Suprapubic skin (tissue), 4 donors: ENCODE results near the gene CLEC12A. TPM values are rescaled to one million over a fixed set of nuclear protein-coding genes. Genes with fewer than 3 reads are reported as not detected.

Source experiments
- DNase-seq, 2 donors: peaks; one replicate each; pipeline ENCODE4 v3.0.0-alpha.2; 2019; ENCODE audit warnings: low spot score in 2 of 2
- H3K27ac ChIP-seq: fragments of 200-600 bp; sonication (generic); one replicate; pipeline ENCODE4 v1.5.1; 2019
- H3K27me3 ChIP-seq: fragments of 200-600 bp; sonication (generic); one replicate; pipeline ENCODE4 v1.5.1; 2019
- H3K36me3 ChIP-seq: fragments of 200-600 bp; sonication (generic); one replicate; pipeline ENCODE4 v1.5.1; 2019
- H3K4me1 ChIP-seq: fragments of 200-600 bp; sonication (generic); one replicate; pipeline ENCODE4 v1.5.1; 2019
- H3K4me3 ChIP-seq: fragments of 200-600 bp; sonication (generic); one replicate; pipeline ENCODE4 v1.5.1; 2019; ENCODE audit warnings: mild to moderate bottlenecking
- H3K9me3 ChIP-seq: fragments of 200-600 bp; sonication (generic); one replicate; pipeline ENCODE4 v1.5.1; 2019
- CTCF ChIP-seq, 2 donors: fragments of 200-600 bp in 1 of 2; fragments of 450-650 bp in 1 of 2; sonication (generic) in 1 of 2; IDR thresholded peaks; one replicate each; pipeline ENCODE4 v1.5.1; 2016 to 2019; ENCODE audit warnings: antibody characterized with exemption in 2 of 2, mild to moderate bottlenecking in 1 of 2, moderate library complexity in 1 of 2
- POLR2A ChIP-seq, 2 donors: fragments of 450-650 bp; IDR thresholded peaks; one replicate each; pipeline ENCODE4 v1.6.1; 2017; ENCODE audit warnings: antibody characterized with exemption in 2 of 2, mild to moderate bottlenecking in 2 of 2, moderate library complexity in 2 of 2
- WGBS: methylation state at CpG from one replicate; pipeline ENCODE4 v1.1.5; 2018; 5-methylcytosine and 5-hydroxymethylcytosine counted together
- total RNA-seq, 4 donors: library from RNA; depleted of rRNA; stranded (reverse); fragments of >200 nt; gene quantifications; one replicate each; pipeline ENCODE4 v1.1.0, GENCODE V29; 2016

The CLEC12A gene
- total RNA-seq, 4 donors from 2014 or later: 0.30 TPM; not detected in 3

DNA sequence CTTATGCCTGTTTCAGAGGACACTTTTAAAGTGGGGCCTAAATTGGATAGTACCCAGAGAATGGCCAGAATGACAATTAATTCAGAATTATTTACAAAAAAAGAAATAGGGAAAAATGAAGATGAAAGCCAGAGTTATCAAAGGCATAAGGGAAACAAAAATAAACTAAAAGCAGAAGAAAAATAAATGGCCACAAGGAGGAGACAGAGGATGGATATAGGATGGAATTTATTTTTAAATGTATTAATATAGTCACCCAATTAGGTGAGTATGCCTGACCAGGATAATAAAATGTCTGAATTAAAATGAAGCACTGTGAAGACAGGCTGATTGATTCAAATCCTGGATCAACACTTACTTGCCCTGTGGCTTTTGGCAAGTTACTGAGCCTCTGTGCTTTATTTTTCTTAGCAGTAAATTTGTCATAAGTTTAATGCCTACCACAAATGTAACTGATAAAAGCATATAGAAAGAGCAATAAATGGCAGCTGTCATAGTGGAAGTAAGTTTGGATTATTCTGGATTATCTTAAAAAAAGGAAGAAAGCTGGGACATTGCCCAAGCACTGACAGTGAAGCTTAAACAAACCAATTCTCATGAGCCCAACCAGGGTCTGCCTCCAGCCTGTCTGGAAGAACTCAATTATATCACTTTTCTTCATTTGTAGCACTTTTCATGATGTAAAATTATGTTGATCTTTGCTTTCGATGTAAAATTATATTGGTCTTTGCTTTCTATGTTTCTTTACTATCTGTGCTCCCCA lies 62.8 kb downstream of the CLEC12A start:
- H3K36me3 ChIP-seq: no peaks in the 10 kb centered on the region
- no peaks in the 10 kb centered on the region for H3K4me1 ChIP-seq
- WGBS: 86% methylated on average over 1 of the region's 1 CpG
- H3K9me3 ChIP-seq: no peaks in the 10 kb centered on the region
- TF ChIP-seq POLR2A (IDR thresholded peaks at IDR 0.05): no peak
- TF ChIP-seq CTCF (IDR thresholded peaks at IDR 0.05): peak; percentile 10 to 31
- no peak overlapping the region for H3K27ac ChIP-seq
- no peak for DNase-seq
- H3K27me3 ChIP-seq: no peaks in the 10 kb centered on the region
- H3K4me3 ChIP-seq: no peak overlapping the region

Other genes with a start within 250 kb of the CLEC12A start
- not detected for gene CLECL1, start 238.3 kb upstream of the CLEC12A start, total RNA-seq
- gene CD69, start 210.5 kb upstream of the CLEC12A start, total RNA-seq: 1 to 10 TPM in 3 of 4 donors, under 1 TPM in 1; 0.93 to 2.7 (median 1.7) TPM
- not detected for gene KLRF1, start 143.9 kb upstream of the CLEC12A start, total RNA-seq
- 10 to 100 TPM; 41.9 to 81.2 (median 53.5) TPM for gene CLEC2B, start 102.1 kb upstream of the CLEC12A start, total RNA-seq
- not detected for gene KLRF2, start 89.9 kb upstream of the CLEC12A start, total RNA-seq
- gene CLEC2A, start 39.0 kb upstream of the CLEC12A start, total RNA-seq: 10 to 100 TPM; 35.7 to 68.5 (median 60.8) TPM
- not detected for gene CLEC1B, start 27.7 kb downstream of the CLEC12A start, total RNA-seq
- gene CLEC12B, start 39.2 kb downstream of the CLEC12A start, total RNA-seq: 1 to 10 TPM; 2.0 to 5.9 (median 4.3) TPM
- not detected for gene CLEC9A, start 59.3 kb downstream of the CLEC12A start, total RNA-seq
- gene CLEC1A, start 127.6 kb downstream of the CLEC12A start, total RNA-seq: 1 to 10 TPM in 2 of 4 donors, under 1 TPM in 2; 0.42 to 2.1 (median 1.1) TPM
- gene CLEC7A, start 158.8 kb downstream of the CLEC12A start, total RNA-seq: 1 to 10 TPM; 3.7 to 6.6 (median 4.1) TPM
- not detected for gene OLR1, start 200.7 kb downstream of the CLEC12A start, total RNA-seq
- under 1 TPM in 1 of 4 donors, not detected in 3; 0.16 TPM for gene TMEM52B, start 207.6 kb downstream of the CLEC12A start, total RNA-seq
- gene GABARAPL1, start 241.5 kb downstream of the CLEC12A start, total RNA-seq: 10 to 100 TPM; 48.7 to 94.6 (median 81.1) TPM